HG02759 (cell line): ENCODE measurements around the gene HTATSF1.

Source experiments
- ATAC-seq: cut with Tn5 transposase; IDR thresholded peaks from one replicate; pipeline ENCODE4 v1.9.1; 2021; ENCODE audit warnings: mild to moderate bottlenecking, moderate library complexity; ENCODE audit not compliant: unreplicated experiment

Gene HTATSF1, protein sequence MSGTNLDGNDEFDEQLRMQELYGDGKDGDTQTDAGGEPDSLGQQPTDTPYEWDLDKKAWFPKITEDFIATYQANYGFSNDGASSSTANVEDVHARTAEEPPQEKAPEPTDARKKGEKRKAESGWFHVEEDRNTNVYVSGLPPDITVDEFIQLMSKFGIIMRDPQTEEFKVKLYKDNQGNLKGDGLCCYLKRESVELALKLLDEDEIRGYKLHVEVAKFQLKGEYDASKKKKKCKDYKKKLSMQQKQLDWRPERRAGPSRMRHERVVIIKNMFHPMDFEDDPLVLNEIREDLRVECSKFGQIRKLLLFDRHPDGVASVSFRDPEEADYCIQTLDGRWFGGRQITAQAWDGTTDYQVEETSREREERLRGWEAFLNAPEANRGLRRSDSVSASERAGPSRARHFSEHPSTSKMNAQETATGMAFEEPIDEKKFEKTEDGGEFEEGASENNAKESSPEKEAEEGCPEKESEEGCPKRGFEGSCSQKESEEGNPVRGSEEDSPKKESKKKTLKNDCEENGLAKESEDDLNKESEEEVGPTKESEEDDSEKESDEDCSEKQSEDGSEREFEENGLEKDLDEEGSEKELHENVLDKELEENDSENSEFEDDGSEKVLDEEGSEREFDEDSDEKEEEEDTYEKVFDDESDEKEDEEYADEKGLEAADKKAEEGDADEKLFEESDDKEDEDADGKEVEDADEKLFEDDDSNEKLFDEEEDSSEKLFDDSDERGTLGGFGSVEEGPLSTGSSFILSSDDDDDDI

GRCh38 chrX:136497556-136498052 is at the start of gene HTATSF1:
HTATSF1 (plus strand) TSS chrX:136497592; CDS start chrX:136497685, 93 bp downstream.
- peak; percentile 14 for ATAC-seq

DNA sequence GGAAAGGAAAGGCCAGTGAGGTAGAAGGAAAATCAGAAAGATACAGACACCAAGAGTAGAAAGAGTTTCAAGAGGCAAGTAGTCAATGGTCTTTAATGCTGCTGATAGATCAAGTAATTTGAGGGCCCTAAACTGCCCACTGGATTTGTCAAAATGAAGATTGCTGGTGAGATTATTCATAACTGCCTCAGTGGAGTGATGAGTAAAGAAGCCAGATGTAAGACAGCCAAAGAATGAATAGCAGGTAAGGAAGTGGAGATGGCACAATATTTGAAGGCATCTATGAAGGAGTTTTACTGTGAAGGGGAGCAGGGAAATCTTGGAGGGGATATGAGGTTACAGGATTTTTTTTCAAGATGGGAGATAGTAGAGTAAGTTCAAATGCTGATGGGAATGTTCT is 49.4 kb upstream of the HTATSF1 start:
- no peak for ATAC-seq

GRCh38 chrX:136450050-136450830 is 47.2 kb upstream of the HTATSF1 start:
- ATAC-seq, result no peak

- ATAC-seq, result no peak
These were observed 44.8 kb upstream of the HTATSF1 start for GRCh38 chrX:136452614-136453013.

DNA sequence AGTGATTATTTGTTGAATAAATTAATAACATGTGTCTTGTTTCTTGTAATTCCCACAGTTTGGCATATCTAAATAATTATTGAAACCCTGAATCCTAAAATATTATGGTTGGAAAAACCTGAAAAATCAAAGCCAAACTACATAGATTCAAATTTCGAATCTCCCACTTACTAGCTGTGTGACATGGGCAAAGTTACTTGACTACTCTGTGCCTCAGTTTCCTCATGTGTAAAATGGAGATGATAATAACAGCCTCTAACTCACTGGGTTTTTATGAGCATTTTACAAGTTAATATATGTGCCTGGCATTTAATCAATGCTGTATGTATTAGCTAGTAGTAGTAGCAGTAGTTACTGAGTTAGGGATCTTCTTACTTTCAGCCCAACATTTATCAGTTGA is 44.3 kb upstream of the HTATSF1 start:
- ATAC-seq, result no peak

DNA sequence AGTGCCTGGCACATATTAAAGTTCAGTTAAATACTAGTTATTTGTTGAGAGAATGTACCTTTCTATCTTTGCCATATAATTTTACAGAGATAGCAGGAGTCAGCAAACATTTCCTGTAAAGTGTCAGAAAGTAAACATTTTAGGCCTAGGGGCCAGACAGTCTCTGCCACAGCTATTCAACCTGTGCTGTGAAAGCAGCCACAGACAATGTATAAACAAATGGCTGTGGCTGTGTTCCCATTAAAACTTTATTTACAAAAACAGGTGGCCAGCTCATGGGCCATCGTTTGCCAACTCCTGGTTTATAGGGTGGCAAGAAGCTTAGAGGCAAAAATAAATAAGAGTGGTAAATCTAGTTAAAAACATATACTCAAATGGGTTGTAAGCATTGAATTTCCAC is 43.6 kb upstream of the HTATSF1 start:
- ATAC-seq, result no peak

DNA sequence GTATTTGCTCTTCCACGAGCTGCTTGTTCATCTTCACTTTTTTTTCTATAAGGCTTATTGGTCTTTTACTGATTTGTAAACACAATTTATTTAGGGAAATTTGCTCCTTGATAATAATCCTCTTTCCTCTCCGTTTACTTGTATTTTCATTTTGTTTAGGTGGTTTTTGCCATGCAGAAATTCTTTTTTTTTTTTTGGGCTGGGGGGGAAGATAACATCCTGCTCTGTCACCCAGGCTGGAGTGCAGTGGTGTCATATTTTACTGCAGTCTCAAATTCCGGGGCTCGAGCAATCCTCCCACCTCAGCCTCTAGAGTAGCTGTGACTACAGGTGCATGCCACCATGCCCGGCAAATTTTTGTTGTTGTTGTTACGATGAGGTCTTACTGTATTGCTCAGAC is 41.3 kb upstream of the HTATSF1 start:
- no peak for ATAC-seq

GRCh38 chrX:136457303-136457917 is 40.0 kb upstream of the HTATSF1 start:
- ATAC-seq, result no peak

DNA sequence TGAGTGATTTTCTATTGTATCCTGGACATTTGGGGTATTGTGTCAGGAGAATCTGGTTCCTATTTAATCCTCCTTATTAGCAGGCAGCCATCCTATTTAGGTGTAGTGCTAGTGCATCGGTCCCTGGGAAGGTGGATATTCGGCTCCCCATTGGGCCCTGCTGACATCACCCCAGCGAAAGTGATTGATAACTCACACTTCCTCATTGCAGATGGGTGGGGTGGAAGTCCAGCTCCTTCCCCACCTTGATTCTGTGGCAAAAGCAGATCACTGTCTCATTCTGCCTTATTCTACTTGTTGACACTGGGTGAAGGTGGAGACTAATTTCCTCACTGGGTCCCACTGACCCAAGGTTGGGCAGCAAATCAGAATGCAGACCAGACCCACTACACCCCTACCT is 32.8 kb upstream of the HTATSF1 start:
- ATAC-seq, result no peak

DNA sequence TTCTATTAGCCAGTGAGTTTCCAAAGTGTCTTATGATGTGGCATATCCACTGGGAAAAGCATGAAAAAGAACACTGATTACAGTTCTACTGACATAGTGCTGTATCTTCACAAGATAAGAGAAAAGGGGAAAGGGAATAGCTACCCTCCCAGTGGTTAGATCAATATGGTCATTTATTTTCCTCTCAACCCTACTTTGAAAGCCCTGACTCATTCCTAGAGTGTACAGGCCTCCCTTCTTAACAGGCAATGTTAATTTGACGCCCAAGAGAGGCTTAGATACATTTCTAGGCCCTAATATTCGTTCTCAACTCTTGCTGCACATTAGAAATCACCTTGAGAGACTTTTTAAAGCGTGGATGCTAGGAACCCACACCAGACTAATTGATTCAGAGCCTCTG is 30.1 kb upstream of the HTATSF1 start:
- no peak for ATAC-seq

DNA sequence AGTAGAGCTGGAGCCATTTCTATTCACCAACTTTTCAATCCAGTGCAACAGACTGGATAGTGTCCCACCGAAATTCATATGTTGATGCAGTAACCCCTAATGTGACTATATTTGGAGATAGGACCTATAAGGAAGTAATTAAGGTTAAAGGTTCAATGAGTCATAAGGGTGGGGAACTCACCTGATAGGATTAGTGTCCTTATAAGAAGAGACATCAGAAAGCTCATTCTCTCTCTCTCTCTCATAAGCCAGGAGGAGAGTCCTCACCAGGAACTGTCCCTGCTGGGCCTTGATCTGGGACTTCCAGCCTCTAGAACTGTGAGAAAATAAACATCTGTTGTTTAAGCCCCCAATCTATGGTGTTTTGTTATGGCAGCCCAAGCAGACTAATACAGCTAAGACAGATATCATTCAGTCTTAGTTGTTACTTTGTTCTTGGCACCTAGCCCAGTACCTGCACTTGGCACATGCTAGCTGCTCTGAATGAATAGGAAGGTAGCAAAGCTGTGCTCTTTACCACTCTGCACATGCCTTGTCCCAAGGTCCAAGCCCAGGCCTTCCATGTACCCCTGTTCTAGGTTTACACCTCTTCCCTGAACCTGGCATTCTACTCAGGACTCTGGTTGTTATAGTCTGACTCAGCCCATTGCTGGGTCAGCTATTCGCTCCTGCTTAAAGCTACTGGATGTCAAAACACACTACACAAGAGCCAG is 28.8 kb upstream of the HTATSF1 start:
- ATAC-seq, result no peak

DNA sequence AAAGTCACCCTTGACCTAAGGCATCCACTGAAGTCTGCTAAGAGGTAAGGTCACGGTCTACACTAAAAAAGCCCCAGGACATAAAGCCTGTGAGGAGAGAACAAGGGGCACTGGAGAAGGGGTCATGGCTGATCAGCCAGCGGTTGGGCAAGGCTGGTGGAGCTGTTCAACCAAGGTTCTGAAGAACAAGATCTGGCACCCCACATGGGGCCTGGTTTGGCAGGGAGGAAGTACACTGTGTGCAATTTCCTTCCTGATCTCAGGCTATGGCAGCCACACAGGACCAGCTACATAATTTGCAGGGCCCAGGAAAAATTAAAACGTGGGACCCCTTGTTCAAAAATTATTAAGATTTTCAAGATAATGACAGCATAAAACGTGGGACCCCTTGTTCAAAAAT is 23.7 kb upstream of the HTATSF1 start:
- no peak for ATAC-seq

- no peak for ATAC-seq
These were observed 22.2 kb upstream of the HTATSF1 start for GRCh38 chrX:136475236-136475635.

GRCh38 chrX:136476501-136476900 is 20.9 kb upstream of the HTATSF1 start:
- ATAC-seq, result no peak

DNA sequence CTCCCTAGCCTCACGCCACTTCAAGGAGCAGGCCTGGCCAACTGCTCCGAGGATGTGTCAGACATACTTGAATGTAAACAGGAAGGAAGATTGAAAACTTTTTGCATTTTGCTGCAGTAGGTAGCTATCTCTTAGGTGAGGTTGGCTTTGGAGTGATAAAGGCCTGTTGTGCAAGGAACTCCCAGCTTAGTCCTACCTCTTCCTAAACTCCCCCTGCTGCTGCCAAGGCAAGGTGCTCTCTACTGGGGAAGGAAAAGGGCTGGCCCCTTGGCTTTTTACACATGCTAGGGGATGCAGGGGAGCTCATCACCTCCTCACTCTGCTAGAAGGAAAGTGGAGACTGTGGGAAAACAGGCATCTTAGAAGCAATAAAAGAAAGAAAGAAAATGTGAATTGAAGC is 20.4 kb upstream of the HTATSF1 start:
- no peak for ATAC-seq

- no peak for ATAC-seq
These were observed 17.0 kb upstream of the HTATSF1 start for GRCh38 chrX:136480383-136480782.

DNA sequence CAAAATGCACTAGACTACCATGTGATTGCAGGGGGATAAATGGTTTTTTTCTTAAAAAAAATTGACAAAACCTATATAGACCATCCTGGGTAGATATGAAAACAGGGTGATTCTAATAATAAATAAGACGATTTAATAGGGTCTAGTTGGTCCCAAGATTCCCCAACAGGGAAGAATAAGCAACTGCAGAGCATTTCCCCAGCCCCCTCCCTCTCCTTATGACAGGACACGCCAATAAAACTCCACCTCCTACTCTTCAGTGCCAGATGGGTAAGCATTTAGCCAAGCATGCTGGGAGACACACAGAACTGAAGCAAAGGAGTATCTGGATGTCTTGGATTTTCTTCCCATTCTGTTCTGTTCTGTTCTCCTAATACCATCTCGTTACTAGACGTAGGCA is 9.7 kb upstream of the HTATSF1 start, which contains the start of gene BRS3:
TSS of gene BRS3 (plus strand) at position 301 of the 400 bp plus-strand sequence. CDS start 168 bp downstream, outside the sequence.
- no peak for ATAC-seq

DNA sequence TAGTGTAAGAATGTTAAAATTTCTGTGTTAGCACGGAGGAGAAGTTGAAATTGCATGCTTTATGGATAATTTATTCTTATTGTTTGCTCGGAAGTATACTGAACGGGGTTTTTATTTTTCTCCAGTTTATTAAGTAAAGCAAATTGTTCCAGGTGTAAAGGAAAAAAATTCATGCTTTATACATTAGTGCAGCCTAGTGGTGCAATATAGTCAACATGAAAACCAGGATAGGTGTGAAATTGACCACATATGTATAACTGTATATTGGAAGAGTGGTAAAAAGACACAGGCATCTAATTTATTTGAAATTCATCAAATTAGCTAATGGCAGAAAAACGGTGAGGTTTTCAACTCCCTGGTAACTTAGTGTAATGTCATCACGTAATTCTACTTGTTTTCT is 8.7 kb upstream of the HTATSF1 start:
- no peak for ATAC-seq

DNA sequence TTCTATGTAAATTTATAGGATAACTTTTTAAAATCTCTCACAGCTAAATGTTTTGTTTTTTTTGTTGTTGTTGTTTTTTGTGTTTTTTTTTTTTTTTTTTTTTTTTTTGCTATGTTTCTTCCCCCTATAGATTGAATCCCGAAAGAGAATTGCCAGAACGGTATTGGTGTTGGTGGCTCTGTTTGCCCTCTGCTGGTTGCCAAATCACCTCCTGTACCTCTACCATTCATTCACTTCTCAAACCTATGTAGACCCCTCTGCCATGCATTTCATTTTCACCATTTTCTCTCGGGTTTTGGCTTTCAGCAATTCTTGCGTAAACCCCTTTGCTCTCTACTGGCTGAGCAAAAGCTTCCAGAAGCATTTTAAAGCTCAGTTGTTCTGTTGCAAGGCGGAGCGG is 5.6 kb upstream of the HTATSF1 start:
- ATAC-seq, result no peak

DNA sequence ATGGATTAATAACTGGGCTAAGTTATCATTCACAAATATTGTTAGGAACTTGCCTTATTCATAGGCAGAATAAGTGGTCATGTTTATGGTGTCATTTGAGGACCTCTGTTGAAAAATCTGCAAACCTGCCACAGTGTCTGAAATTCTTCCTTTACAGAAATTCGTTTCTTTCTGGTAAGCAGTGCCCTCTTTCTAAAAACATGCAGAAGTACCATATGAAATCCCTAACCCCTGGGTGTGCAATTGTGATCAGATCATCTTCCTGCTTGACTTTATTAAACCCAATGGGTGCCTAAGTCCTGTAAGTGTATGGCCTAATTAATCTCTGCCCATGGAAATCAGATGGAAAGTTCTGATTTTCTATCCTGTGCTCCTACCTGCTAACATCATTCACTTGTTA is 4.4 kb upstream of the HTATSF1 start:
- ATAC-seq, result no peak
